DND-41 (cell line): ENCODE results near the gene OBI1.

Source experiments
- CTCF ChIP-seq: IDR thresholded peaks from 2 replicates; pipeline ENCODE4 v1.5.1; 2012; ENCODE audit warnings: borderline replicate concordance, low read length, moderate library complexity, mild to moderate bottlenecking; ENCODE audit not compliant: poor library complexity, severe bottlenecking; ENCODE audit errors: extremely low read depth
- EZH2 ChIP-seq: IDR thresholded peaks from 3 replicates; pipeline ENCODE4 v1.6.1; 2012; ENCODE audit warnings: borderline replicate concordance, low read depth, mild to moderate bottlenecking, moderate library complexity, low read length, inconsistent platforms; ENCODE audit not compliant: severe bottlenecking

- TF ChIP-seq EZH2 (no peak), CTCF (no peak)
Measured at GRCh38 chr13:78596736-78597601, 62.0 kb downstream of the OBI1 start.
